HFFc6 (cell line): Measurements from ENCODE around the gene CD164L2. TPM values are rescaled to one million over a fixed set of nuclear protein-coding genes. Genes with fewer than 3 reads are reported as not detected.
"Not testable (repeated sequence)": the region's sequence is repeated elsewhere in the genome, so short reads cannot be mapped to it uniquely, and the experiment has no call there.

Experiments
- DNase-seq: peaks from one replicate; pipeline ENCODE4 v3.0.0-alpha.2; 2018
- H3K27ac Mint-ChIP-seq: 2 replicates; pipeline ENCODE4 v1.8.0; 2020; ENCODE audit warnings: mild to moderate bottlenecking, mixed read lengths
- H3K27me3 Mint-ChIP-seq: 2 replicates; pipeline ENCODE4 v1.8.0; 2021; ENCODE audit warnings: mild to moderate bottlenecking, moderate library complexity, mixed read lengths; ENCODE audit not compliant: insufficient read depth
- H3K36me3 Mint-ChIP-seq: 2 replicates; pipeline ENCODE4 v1.8.0; 2021; ENCODE audit warnings: low read depth, mixed read lengths
- H3K4me1 Mint-ChIP-seq: 2 replicates; pipeline ENCODE4 v1.8.0; 2020; ENCODE audit warnings: low read depth, mixed read lengths
- H3K4me3 Mint-ChIP-seq: 2 replicates; pipeline ENCODE4 v1.8.0; 2020; ENCODE audit warnings: mild to moderate bottlenecking, moderate library complexity, mixed read lengths
- H3K9me3 Mint-ChIP-seq: 2 replicates; pipeline ENCODE4 v1.8.0; 2020; ENCODE audit warnings: mild to moderate bottlenecking, mixed read lengths
- total RNA-seq, 6 experiments: library from RNA; stranded (reverse); fragmentation: NEBNext Ultra II Directional; extraction: Animal tissue kit (Norgen Biotek cat#: 25700); gene quantifications; 2 replicates in 1 of 6; 3 replicates in 5 of 6; pipeline ENCODE4 v1.2.3, GENCODE V29; 2021
- TF ChIP-seq, protein P1 (sequence below): fragments of 200-600 bp; sonication (generic); IDR thresholded peaks from 2 replicates; pipeline ENCODE4 v1.5.0; 2021; ENCODE audit warnings: antibody characterized with exemption, mild to moderate bottlenecking

The CD164L2 gene
- total RNA-seq, 6 experiments from 2014 or later, result not detected

DNA sequence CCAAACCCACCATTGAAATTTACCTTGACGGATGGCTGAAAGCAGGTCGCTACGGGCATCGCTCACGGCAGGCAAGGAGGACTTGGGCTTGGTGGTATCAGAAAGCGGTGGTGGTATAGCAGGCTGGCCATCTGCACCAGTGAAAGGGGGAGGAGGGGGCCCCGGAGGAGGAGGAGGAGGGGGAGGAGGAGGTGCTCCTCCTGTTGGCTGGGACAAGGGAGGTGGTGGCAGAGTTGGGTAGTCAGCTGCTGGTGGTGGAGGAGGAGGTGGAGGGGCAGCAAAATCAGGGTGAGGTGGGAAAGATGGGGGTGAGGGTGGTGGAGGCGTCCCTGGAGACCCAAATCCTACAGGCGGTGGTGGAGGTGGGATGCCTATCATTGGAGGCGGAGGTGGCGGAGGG lies 26.5 kb upstream of the CD164L2 start:
- no peak overlapping the region for H3K4me3 Mint-ChIP-seq
- no peak for DNase-seq
- peaks cover 35% of the 10 kb centered on the region for H3K36me3 Mint-ChIP-seq
- no peak overlapping the region for H3K27ac Mint-ChIP-seq
- H3K4me1 Mint-ChIP-seq, result peaks cover 8% of the 10 kb centered on the region
- TF ChIP-seq, protein P1, sequence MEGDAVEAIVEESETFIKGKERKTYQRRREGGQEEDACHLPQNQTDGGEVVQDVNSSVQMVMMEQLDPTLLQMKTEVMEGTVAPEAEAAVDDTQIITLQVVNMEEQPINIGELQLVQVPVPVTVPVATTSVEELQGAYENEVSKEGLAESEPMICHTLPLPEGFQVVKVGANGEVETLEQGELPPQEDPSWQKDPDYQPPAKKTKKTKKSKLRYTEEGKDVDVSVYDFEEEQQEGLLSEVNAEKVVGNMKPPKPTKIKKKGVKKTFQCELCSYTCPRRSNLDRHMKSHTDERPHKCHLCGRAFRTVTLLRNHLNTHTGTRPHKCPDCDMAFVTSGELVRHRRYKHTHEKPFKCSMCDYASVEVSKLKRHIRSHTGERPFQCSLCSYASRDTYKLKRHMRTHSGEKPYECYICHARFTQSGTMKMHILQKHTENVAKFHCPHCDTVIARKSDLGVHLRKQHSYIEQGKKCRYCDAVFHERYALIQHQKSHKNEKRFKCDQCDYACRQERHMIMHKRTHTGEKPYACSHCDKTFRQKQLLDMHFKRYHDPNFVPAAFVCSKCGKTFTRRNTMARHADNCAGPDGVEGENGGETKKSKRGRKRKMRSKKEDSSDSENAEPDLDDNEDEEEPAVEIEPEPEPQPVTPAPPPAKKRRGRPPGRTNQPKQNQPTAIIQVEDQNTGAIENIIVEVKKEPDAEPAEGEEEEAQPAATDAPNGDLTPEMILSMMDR, result no peak
- peaks cover 1% of the 10 kb centered on the region; the same call in 1 of the 2 replicates for H3K27me3 Mint-ChIP-seq
- no peaks in the 10 kb centered on the region for H3K9me3 Mint-ChIP-seq

GRCh38 chr1:27408151-27408550 lies 25.0 kb upstream of the CD164L2 start:
- H3K27ac Mint-ChIP-seq, result peak overlapping the region; percentile 67; the same call in 1 of the 2 replicates
- DNase-seq, result no peak
- no peak overlapping the region for H3K4me3 Mint-ChIP-seq
- TF ChIP-seq, protein P1, result no peak
- peaks cover 23% of the 10 kb centered on the region for H3K4me1 Mint-ChIP-seq
- no peaks in the 10 kb centered on the region for H3K9me3 Mint-ChIP-seq
- peaks cover 22% of the 10 kb centered on the region for H3K36me3 Mint-ChIP-seq
- peaks cover 1% of the 10 kb centered on the region; the same call in 1 of the 2 replicates for H3K27me3 Mint-ChIP-seq

DNA sequence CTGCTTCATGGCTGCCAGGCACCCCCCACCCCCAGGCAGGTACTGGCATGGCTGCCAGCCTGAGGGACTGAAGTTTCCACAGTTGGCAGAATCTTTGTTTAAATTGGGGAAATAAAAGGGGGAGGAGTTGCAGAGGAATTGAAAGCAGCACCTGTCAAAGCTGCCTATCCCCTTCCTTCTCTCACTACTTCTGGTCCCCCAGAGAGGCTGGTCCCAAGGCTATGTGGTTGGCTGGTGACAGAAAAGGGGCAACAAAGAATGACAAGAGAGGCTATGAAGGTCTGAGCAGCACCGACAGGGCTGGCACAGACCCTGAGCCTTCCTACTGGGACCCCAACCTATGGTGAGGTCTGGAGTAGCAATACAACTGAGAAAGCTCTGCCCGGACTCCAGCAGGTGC lies 23.7 kb upstream of the CD164L2 start:
- not testable (repeated sequence) for H3K27ac Mint-ChIP-seq, DNase-seq, H3K27me3 Mint-ChIP-seq, H3K9me3 Mint-ChIP-seq, H3K4me3 Mint-ChIP-seq
- Mint-ChIP-seq H3K36me3 (peaks cover 18% of the 10 kb centered on the region), H3K4me1 (peaks cover 33% of the 10 kb centered on the region)

- Mint-ChIP-seq H3K36me3 (peaks cover 16% of the 10 kb centered on the region), H3K27me3 (peaks cover 1% of the 10 kb centered on the region), H3K9me3 (no peaks in the 10 kb centered on the region), H3K4me1 (peaks cover 33% of the 10 kb centered on the region), H3K27ac (peak overlapping the region; percentile 21; the same call in 1 of the 2 replicates), H3K4me3 (no peak overlapping the region)
- TF ChIP-seq, protein P1, result no peak
- no peak for DNase-seq
Observed at GRCh38 chr1:27406362-27406680, 23.2 kb upstream of the CD164L2 start.

- not testable (repeated sequence) for H3K9me3 Mint-ChIP-seq, DNase-seq, H3K4me3 Mint-ChIP-seq, H3K27me3 Mint-ChIP-seq
- Mint-ChIP-seq H3K36me3 (peaks cover 14% of the 10 kb centered on the region), H3K4me1 (peaks cover 33% of the 10 kb centered on the region), H3K27ac (peak overlapping the region; percentile 21; the same call in 1 of the 2 replicates)
Observed at GRCh38 chr1:27405598-27406361, 22.6 kb upstream of the CD164L2 start.

GRCh38 chr1:27405074-27405473 lies 21.9 kb upstream of the CD164L2 start:
- DNase-seq, result no peak
- H3K27me3 Mint-ChIP-seq, result peaks cover 1% of the 10 kb centered on the region
- no peak overlapping the region for H3K27ac Mint-ChIP-seq
- TF ChIP-seq, protein P1, result no peak
- no peaks in the 10 kb centered on the region for H3K9me3 Mint-ChIP-seq
- peaks cover 14% of the 10 kb centered on the region for H3K36me3 Mint-ChIP-seq
- peaks cover 38% of the 10 kb centered on the region for H3K4me1 Mint-ChIP-seq
- H3K4me3 Mint-ChIP-seq, result no peak overlapping the region
